ENCODE data around the gene CD1C.
A peak's percentile ranks its signal among the peaks of the same experiment; 100 is the strongest.
"Not testable (repeated sequence)": the region's sequence is repeated elsewhere in the genome, so short reads cannot be mapped to it uniquely, and the experiment has no call there.

The CD1C gene

DNA sequence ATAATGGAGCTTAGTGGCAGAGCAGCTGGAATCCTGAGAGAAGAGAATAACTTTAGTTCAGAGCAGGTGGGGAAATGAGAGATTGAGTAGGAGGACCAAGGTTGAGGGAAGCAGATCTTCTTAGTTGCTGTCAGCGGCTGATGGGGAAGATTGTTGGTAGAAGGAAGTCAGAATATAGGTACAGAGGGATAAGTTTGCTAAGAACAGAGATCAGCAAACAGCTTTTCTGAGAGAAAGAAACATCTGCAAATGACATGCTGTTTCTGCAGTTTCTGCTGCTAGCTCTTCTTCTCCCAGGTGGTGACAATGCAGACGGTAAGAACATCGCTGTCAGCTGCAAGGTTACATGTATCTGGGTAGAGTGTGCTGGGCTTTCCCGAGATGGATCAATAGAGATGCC lies at the start of gene CD1C:
CD1C (plus strand) TSS at position 113 of the 400 bp plus-strand sequence; CDS start at position 255, 142 bp downstream.
- no peak for FAIRE-seq

GRCh38 chr1:158246650-158247049 lies 43.1 kb upstream of the CD1C start:
- no peak for FAIRE-seq

GRCh38 chr1:158248118-158248517 lies 41.6 kb upstream of the CD1C start:
- no peak for FAIRE-seq

GRCh38 chr1:158248771-158249170 lies 41.0 kb upstream of the CD1C start:
- FAIRE-seq: no peak

DNA sequence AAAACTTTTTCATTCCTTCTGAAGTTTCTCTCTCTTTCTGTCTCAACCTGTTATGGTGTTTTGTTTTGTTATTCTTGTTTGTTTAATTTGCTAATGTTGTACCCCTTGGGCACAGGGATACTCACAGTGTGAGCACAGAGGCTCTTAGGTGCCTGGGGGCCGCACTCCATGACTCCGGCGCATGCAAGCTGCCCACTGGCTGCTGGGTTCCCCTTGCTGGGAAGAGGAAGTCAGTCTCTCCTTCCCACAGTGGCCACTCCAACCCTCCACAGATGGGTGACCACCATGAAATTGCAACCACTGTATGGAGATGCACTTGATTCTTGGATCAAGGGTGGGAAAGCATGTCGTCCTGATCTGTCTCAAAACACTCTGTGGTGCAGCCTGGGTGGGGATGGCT lies 40.1 kb upstream of the CD1C start:
- FAIRE-seq: no peak

GRCh38 chr1:158251163-158251562 lies 38.6 kb upstream of the CD1C start:
- no peak for FAIRE-seq

DNA sequence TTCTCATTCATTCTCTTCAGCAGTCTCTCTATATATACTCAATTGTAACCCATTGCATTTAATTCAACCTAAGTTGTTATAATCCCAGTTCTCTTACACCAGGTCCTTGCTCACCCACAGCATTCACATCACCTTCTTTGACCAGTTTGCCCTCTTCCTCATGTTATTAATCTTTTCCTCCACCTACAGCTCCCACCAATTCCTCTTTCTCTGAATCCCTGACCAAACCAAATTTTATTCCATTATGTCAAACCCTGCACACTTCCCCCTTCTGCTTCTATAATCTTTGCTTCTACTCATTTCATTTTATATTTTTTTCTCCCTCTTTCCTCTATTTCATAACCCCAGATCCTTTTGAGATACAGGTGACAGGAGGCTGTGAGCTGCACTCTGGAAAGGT lies 34.1 kb upstream of the CD1C start:
- no peak for FAIRE-seq

DNA sequence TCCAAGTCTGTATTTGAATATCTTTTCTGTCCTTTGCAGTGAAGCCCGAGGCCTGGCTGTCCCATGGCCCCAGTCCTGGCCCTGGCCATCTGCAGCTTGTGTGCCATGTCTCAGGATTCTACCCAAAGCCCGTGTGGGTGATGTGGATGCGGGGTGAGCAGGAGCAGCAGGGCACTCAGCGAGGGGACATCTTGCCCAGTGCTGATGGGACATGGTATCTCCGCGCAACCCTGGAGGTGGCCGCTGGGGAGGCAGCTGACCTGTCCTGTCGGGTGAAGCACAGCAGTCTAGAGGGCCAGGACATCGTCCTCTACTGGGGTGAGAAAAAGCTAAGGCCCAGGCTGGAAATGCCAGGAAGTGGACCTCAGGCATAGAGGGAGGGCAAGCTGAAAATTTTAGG lies 33.0 kb upstream of the CD1C start:
- FAIRE-seq: not testable (repeated sequence)

GRCh38 chr1:158257888-158258287 lies 31.8 kb upstream of the CD1C start:
- no peak for FAIRE-seq

- no peak for FAIRE-seq
Observed at GRCh38 chr1:158259117-158259516, 30.6 kb upstream of the CD1C start.

GRCh38 chr1:158272681-158273080 lies 17.0 kb upstream of the CD1C start:
- no peak for FAIRE-seq

DNA sequence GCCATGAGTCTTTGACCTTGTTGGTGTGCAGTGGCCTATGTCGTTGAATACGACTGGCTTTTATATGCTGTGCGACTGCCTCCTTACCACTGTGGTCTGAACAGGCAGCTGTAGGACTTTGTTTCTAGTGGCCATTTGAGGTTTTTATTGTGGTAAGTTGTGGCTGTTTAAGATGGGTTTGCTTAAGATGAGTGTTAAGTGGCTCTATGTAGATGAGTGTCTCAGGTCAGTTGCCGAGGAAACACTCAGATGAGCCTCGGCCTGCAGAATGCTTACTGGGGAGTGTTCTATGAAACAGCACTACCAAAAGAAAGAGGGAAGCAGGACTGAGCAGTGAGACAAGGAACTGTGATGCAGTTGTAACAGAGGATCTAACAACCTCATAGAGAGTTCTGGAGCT lies 14.9 kb upstream of the CD1C start:
- no peak for FAIRE-seq

- not testable (repeated sequence) for FAIRE-seq
Observed at GRCh38 chr1:158282421-158282820, 7.3 kb upstream of the CD1C start.

DNA sequence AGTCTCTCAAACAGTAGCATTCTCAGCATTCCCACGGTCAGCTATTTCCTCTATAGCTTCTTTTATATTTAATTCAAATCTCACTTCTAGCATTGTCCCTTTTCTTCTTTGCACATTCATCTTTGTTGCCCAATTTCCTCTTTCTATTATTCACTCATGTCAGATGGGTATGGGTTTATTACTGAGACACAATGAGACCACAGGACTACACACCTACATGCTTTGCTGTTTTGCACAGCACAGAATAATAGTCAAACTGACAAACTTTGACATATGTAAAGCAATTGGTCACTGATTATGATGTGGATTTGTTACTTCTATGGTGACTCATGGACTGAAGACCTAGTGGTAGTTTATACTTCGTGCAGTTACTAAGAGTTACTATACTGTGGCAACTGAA lies 5.8 kb upstream of the CD1C start:
- no peak for FAIRE-seq

DNA sequence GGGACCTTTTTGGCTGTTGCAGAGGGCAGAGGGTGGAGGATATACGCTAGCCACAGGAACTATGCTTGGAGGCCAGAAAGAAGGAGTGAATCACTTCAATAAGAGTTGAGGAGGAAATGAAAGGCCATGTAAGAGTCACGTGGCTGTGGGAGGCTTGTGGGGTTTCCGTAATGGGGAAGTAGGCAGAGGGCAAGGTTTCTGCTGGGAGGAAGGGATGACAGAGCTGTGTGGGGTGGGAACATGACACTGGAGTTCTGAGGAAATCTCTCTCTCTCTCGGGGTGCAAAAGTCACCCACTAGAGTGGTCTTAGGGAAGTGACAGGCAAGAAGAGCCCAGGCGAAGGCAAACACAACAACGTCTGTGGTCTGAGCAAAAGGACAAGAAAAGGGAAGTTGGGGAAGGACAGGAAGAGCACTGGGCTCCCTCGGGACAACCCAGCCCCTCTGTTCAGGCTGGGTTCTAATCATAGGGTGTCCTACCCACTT lies 3.9 kb upstream of the CD1C start:
- no peak for FAIRE-seq

DNA sequence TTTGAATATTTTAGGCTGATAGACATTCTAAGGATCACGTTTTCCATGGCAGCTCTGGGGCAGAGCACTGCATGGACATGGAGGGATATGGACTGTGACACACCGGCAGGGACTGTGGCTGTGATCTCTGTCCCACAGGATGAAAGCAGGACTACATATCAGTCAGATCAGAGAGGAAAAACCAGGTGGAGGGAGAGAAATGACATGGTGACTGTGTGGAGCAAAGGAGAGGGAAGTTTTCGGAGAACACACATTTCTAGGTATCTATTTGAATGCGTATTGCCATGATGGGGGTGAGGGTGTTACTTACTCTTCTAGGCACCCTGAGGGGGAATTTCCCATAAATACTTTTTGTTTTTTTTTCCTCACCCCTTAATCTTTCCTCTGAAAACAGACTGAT lies 3.2 kb upstream of the CD1C start:
- no peak for FAIRE-seq

DNA sequence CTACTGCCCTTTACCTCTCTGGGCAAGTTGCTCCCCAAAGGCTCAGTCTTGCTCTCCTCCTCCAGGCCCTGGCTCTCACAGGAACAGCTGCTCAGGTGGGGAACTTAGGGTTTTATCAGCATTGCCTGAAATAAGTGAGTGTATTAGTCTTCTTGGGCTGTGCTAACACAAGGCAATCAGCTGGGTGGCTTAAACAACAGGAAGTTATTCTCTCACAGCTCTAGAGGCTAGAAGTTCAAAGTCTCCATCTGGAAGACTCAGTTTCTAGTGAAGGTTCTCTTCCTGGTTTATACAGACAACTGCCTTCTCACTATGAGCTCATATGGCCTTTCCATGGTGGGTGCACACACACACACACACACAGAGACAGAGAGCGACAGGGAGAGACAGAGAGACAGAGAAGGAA lies 2.8 kb upstream of the CD1C start:
- FAIRE-seq: no peak

DNA sequence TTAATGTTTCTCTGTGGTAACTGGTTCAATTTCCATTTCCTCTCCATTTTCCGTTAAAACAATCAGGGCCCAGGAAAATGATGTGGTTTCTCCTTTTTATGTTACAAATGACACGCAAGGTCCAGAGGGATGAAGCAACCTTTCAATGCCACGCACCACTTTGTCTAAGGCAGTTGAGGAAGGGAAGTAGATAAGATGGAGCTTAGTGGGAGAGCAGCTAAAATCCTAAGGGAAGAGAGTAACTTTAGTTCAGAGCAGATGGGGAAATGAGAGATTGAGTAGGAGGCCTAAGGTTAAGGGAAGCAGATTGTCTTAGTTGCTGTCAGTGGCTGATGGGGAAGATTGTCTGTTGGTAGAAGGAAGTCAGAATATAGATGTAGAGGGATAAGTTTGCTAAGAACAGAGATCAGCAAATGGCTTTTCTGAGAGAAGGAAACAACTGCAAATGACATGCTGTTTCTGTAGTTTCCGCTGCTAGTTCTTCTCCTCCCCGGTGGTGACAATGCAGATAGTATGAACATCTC lies 660 bp downstream of the CD1C start:
- FAIRE-seq: no peak

GRCh38 chr1:158295791-158296190 lies 6.1 kb downstream of the CD1C start:
- FAIRE-seq: no peak

GRCh38 chr1:158310623-158311022 lies 20.9 kb downstream of the CD1C start:
- no peak for FAIRE-seq

- FAIRE-seq: peak; percentile 19
Observed at GRCh38 chr1:158311066-158311465, 21.3 kb downstream of the CD1C start.

- FAIRE-seq: no peak
Observed at GRCh38 chr1:158323866-158324265, 34.1 kb downstream of the CD1C start.

DNA sequence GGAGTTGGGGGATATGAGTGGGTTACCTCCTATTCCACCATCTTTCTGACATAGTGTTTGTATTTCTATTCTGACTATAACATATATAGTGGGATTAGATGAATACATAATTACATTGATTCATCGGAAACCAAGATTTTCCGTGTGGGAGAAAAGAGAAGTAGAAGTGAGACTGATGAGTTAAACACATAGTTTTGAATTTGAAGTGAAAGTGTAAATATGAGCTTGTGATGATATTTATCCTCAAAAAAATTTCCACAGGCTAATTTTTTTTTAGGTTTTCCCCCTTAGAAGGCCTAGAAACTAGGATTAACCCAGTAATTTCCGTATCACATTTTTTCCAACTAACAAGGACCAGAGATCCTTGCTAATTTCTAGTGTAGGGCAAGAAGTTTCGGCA lies 34.7 kb downstream of the CD1C start:
- no peak for FAIRE-seq

DNA sequence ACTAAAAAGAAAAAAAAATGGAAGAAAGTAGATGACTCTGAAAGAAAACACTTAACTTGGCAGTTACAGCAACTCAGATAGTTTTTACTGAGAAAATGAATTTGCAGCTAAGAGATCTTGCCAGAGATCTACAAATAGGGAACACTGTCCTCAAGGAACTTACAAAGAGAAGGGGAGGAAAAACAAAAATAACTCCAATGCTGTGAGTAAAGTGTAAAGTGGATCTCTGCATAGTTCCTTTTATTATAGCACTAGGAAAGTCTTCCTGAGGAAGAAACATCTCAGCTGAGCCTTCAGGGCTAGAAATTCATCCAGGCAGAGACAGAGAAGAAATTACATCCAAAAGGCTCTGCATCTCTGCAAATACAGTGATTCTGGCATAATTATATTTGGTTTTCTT lies 37.8 kb downstream of the CD1C start:
- FAIRE-seq: no peak

- no peak for FAIRE-seq
Observed at GRCh38 chr1:158328426-158328825, 38.7 kb downstream of the CD1C start.

GRCh38 chr1:158329300-158329699 lies 39.6 kb downstream of the CD1C start:
- FAIRE-seq: no peak

All from TTC549 (cell line).